Fibroblast of lung (primary cell): ENCODE measurements around the gene ITPRIPL2. TPM values are rescaled to one million over a fixed set of nuclear protein-coding genes. Genes with fewer than 3 reads are reported as not detected.

Source experiments
- DNase-seq, 2 donors: peaks; one replicate each; pipeline versions ENCODE4 v3.0.0 to v3.0.0-alpha.2; 2010; ENCODE audit warnings: low read depth in 2 of 2
- H2AFZ ChIP-seq: 2 replicates; pipeline ENCODE4 v1.5.1; 2012; ENCODE audit warnings: low read length, control low read depth, inconsistent platforms
- H3K27ac ChIP-seq: 2 replicates; pipeline ENCODE4 v1.5.1; 2011; ENCODE audit warnings: low read length, control low read depth; ENCODE audit not compliant: insufficient read depth
- H3K27me3 ChIP-seq: 2 replicates; pipeline ENCODE4 v1.5.1; 2011; ENCODE audit warnings: mild to moderate bottlenecking, low read length; ENCODE audit not compliant: control insufficient read depth, insufficient read depth
- H3K36me3 ChIP-seq: 2 replicates; pipeline ENCODE4 v1.5.1; 2011; ENCODE audit warnings: low read length; ENCODE audit not compliant: control insufficient read depth, insufficient read depth
- H3K4me1 ChIP-seq: 2 replicates; pipeline ENCODE4 v1.5.1; 2011; ENCODE audit warnings: low read length; ENCODE audit not compliant: control insufficient read depth, insufficient read depth; ENCODE audit errors: extremely low read depth
- H3K4me2 ChIP-seq: 2 replicates; pipeline ENCODE4 v1.5.1; 2011; ENCODE audit warnings: low read length, control low read depth; ENCODE audit not compliant: insufficient read depth; ENCODE audit errors: extremely low read depth
- H3K4me3 ChIP-seq, 4 experiments: fragments of 200-600 bp in 1 of 4; sonication (generic) in 1 of 4; replicated peaks in 1 of 4; 2 replicates each; pipeline ENCODE4 v1.5.1; 2011 to 2016; ENCODE audit warnings: low read length in 4 of 4, low read depth in 3 of 4, mild to moderate bottlenecking in 3 of 4, control low read depth in 2 of 4, inconsistent platforms in 1 of 4, mixed read lengths in 1 of 4; ENCODE audit not compliant: insufficient read depth in 1 of 4; ENCODE audit errors: control extremely low read depth in 1 of 4
- H3K79me2 ChIP-seq: 2 replicates; pipeline ENCODE4 v1.5.1; 2012; ENCODE audit warnings: mild to moderate bottlenecking, low read length, inconsistent platforms; ENCODE audit not compliant: control insufficient read depth, insufficient read depth
- H3K9ac ChIP-seq: 2 replicates; pipeline ENCODE4 v1.5.1; 2011; ENCODE audit warnings: mild to moderate bottlenecking, low read length, control low read depth; ENCODE audit not compliant: insufficient read depth
- H3K9me3 ChIP-seq: 2 replicates; pipeline ENCODE4 v1.5.1; 2012; ENCODE audit warnings: low read depth, low read length; ENCODE audit not compliant: control insufficient read depth, insufficient read depth
- H4K20me1 ChIP-seq: 2 replicates; pipeline ENCODE4 v1.5.1; 2011; ENCODE audit warnings: low read length; ENCODE audit not compliant: control insufficient read depth, insufficient read depth; ENCODE audit errors: extremely low read depth
- EZH2 ChIP-seq: IDR thresholded peaks from 2 replicates; pipeline ENCODE4 v1.5.1; 2012; ENCODE audit warnings: low read length, control low read depth, mild to moderate bottlenecking; ENCODE audit errors: missing control alignments
- polyA plus RNA-seq, 2 donors: library from polyadenylated mRNA; depleted of rRNA in 1 of 2; stranded (reverse) in 1 of 2; unstranded in 1 of 2; fragments of >200 nt; gene quantifications; 2 replicates each; pipeline ENCODE4 v1.2.1, GENCODE V29; 2011 to 2012; ENCODE audit warnings: missing spikeins in 1 of 2
- total RNA-seq: library from RNA; depleted of rRNA; stranded (reverse); fragments of >200 nt; gene quantifications from 2 replicates; pipeline ENCODE4 v1.2.1, GENCODE V29; 2014
- TF ChIP-seq, protein P1 (sequence below), 2 donors: IDR thresholded peaks in 1 of 2; conservative IDR thresholded peaks in 1 of 2; 1 replicate in 1 of 2; 2 replicates in 1 of 2; pipeline ENCODE4 v1.5.1; 2011 to 2012; ENCODE audit warnings: low read length in 2 of 2, control low read depth in 1 of 2, inconsistent platforms in 1 of 2, low read depth in 1 of 2, mild to moderate bottlenecking in 1 of 2

The ITPRIPL2 gene
- total and polyA plus RNA-seq, 2 donors (not counting 1 experiment from before 2014, with no cell fraction given): 23.1 to 42.1 TPM

DNA sequence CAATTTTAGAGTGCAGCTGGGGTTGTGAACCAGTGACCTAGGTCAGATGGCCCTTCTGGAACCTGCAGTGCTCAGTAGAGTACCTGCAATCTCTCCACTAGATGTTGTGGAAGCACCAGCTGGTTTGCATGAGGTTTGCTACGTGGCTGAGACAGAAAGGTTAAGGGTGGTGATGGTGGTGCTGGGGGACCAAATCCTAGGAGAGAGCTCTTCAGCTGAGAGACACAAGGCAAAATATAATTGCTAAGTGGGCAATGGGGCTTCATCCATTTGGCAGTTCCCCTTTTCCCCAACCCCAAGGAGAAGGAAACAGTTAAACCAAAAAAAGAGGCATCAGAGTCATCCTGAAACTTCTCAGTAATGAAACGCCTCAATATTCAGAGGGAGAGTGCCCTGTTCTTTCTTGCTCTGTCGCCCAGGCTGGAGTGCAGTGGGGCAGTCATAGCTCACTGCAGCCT lies 13.9 kb downstream of the ITPRIPL2 start:
- TF ChIP-seq, protein P1, sequence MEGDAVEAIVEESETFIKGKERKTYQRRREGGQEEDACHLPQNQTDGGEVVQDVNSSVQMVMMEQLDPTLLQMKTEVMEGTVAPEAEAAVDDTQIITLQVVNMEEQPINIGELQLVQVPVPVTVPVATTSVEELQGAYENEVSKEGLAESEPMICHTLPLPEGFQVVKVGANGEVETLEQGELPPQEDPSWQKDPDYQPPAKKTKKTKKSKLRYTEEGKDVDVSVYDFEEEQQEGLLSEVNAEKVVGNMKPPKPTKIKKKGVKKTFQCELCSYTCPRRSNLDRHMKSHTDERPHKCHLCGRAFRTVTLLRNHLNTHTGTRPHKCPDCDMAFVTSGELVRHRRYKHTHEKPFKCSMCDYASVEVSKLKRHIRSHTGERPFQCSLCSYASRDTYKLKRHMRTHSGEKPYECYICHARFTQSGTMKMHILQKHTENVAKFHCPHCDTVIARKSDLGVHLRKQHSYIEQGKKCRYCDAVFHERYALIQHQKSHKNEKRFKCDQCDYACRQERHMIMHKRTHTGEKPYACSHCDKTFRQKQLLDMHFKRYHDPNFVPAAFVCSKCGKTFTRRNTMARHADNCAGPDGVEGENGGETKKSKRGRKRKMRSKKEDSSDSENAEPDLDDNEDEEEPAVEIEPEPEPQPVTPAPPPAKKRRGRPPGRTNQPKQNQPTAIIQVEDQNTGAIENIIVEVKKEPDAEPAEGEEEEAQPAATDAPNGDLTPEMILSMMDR (conservative IDR thresholded peaks at IDR 0.05 in 1 of 2, IDR thresholded peaks at IDR 0.05 in 1 of 2; ENCODE audit: low read depth in 1 of 2, low read length in 2 of 2): no peak
- no peak for TF ChIP-seq EZH2
- no peak overlapping the region for H3K9ac ChIP-seq
- no peaks in the 10 kb centered on the region for H3K36me3 ChIP-seq
- H3K9me3 ChIP-seq: no peaks in the 10 kb centered on the region
- no peaks in the 10 kb centered on the region for H3K79me2 ChIP-seq
- no peak overlapping the region for H3K27ac ChIP-seq
- H3K27me3 ChIP-seq: no peaks in the 10 kb centered on the region
- no peak for DNase-seq
- H4K20me1 ChIP-seq: no peaks in the 10 kb centered on the region
- no peak overlapping the region for H2AFZ ChIP-seq
- H3K4me3 ChIP-seq: no peak overlapping the region
- H3K4me1 ChIP-seq: peaks cover 15% of the 10 kb centered on the region
- H3K4me2 ChIP-seq: no peak overlapping the region

DNA sequence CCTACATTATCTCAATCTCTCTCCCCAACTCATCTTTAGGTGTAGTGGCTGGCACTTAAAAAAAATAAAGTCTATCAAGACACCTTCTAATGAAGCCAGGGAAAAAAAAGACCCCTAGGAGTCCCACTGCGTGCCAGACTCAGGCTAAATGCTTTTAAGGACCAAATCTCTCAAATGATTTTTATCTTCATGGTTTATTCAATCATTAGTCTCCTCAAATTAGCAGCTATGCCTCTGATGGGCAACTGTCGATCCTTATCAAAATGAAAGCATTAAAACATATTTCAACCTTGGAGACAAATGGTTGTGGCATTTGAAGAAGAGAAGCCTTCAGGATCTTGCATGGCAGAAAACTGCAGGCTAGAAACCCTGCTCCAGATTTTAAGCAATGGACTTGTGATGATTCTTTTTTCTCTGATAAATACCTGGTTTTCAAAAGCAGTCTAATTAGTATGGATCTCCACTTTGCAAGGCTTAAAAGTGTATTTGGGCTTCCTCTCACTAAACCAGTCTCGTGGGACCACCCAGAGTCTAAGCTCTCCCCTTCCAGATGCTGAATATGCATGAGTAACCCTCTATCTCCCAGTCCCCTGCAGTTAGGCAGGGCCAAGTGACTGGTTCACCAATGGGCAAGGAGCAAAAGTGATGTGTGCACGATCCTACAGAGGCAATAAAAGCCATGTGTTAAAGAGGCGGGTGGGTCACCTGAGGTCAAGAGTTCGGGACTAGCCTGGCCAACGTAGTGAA lies 14.9 kb downstream of the ITPRIPL2 start:
- Histone ChIP-seq H2AFZ (no peak overlapping the region), H3K9me3 (no peaks in the 10 kb centered on the region), H3K36me3 (no peaks in the 10 kb centered on the region), H4K20me1 (no peaks in the 10 kb centered on the region), H3K27ac (no peak overlapping the region), H3K79me2 (no peaks in the 10 kb centered on the region), H3K4me1 (peaks cover 15% of the 10 kb centered on the region), H3K4me2 (no peak overlapping the region), H3K4me3 (no peak overlapping the region), H3K9ac (no peak overlapping the region), H3K27me3 (no peaks in the 10 kb centered on the region)
- TF ChIP-seq EZH2: no peak
- TF ChIP-seq, protein P1 (conservative IDR thresholded peaks at IDR 0.05 in 1 of 2, IDR thresholded peaks at IDR 0.05 in 1 of 2; ENCODE audit: low read depth in 1 of 2, low read length in 2 of 2): no peak
- DNase-seq: no peak

DNA sequence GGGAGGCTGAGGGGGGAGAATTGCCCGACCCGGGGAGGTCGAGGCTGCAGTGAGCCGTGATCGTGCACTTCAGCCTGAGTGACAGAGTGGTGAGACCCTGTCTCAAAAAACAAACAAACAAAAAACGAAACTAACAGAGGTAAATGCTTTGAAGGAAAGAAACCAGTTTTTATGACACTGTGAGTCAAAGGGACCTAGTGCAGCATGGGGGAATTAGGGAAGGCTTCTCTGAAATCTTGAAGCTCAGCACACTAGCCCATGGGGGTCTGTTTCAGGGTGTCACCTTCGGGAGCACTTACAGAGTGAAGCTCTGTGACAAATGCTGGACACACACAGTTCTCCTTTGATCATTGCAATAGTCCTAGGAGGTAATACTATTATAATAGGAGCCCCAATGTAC lies 16.6 kb downstream of the ITPRIPL2 start:
- Histone ChIP-seq H3K4me3 (peak overlapping the region in 1 of 4 experiments; percentile 26), H3K9me3 (no peaks in the 10 kb centered on the region), H3K9ac (no peak overlapping the region), H3K4me1 (peaks cover 15% of the 10 kb centered on the region), H3K27ac (peak overlapping the region; percentile 84), H3K4me2 (peak overlapping the region; percentile 89), H3K36me3 (no peaks in the 10 kb centered on the region), H3K27me3 (no peaks in the 10 kb centered on the region), H3K79me2 (no peaks in the 10 kb centered on the region), H4K20me1 (no peaks in the 10 kb centered on the region), H2AFZ (no peak overlapping the region)
- no peak for DNase-seq
- TF ChIP-seq EZH2: no peak
- TF ChIP-seq, protein P1 (conservative IDR thresholded peaks at IDR 0.05 in 1 of 2, IDR thresholded peaks at IDR 0.05 in 1 of 2; ENCODE audit: low read depth in 1 of 2, low read length in 2 of 2): no peak
